Measurements from ENCODE around the gene MYO1B.

The MYO1B gene

DNA sequence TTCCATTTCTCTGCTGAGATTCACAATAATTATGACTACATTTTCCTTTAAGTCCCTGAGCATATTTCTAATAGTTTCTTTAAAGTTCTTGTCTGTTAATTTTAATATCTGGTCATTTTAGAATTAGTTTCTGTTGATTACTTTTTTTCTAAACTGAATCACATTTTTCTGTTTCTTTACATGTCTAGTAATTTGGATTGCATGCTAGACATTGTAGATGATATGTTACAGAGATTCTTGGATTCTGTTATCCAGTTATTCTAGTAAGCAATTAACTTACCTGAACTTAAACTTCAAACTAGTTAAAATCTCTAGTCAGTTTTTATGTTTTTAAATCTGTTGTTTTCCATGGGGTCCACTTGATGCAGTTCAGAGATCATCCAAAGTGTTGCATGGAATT, 214.0 kb downstream of the MYO1B start:
- TF ChIP-seq, protein P1, sequence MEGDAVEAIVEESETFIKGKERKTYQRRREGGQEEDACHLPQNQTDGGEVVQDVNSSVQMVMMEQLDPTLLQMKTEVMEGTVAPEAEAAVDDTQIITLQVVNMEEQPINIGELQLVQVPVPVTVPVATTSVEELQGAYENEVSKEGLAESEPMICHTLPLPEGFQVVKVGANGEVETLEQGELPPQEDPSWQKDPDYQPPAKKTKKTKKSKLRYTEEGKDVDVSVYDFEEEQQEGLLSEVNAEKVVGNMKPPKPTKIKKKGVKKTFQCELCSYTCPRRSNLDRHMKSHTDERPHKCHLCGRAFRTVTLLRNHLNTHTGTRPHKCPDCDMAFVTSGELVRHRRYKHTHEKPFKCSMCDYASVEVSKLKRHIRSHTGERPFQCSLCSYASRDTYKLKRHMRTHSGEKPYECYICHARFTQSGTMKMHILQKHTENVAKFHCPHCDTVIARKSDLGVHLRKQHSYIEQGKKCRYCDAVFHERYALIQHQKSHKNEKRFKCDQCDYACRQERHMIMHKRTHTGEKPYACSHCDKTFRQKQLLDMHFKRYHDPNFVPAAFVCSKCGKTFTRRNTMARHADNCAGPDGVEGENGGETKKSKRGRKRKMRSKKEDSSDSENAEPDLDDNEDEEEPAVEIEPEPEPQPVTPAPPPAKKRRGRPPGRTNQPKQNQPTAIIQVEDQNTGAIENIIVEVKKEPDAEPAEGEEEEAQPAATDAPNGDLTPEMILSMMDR (conservative IDR thresholded peaks at IDR 0.05; ENCODE audit: low read depth, low read length): no peak

GRCh38 chr2:191462370-191462769, 217.2 kb downstream of the MYO1B start:
- H3K27me3 ChIP-seq (ENCODE audit: insufficient read depth, low read depth): no peaks in the 10 kb centered on the region

More for the DNA sequence above, 214.0 kb downstream of the MYO1B start:
- H3K4me1 ChIP-seq (ENCODE audit: low read depth, poor library complexity, severe bottlenecking): no peaks in the 10 kb centered on the region
- H2AFZ ChIP-seq (ENCODE audit: low read depth): no peak overlapping the region
- no peak overlapping the region for H3K27ac ChIP-seq
- H3K4me2 ChIP-seq: no peak overlapping the region
- no peak overlapping the region for H3K4me3 ChIP-seq (IDR thresholded peaks at IDR 0.05; ENCODE audit: insufficient read depth, low read depth, low read length)
- H3K79me2 ChIP-seq (ENCODE audit: insufficient read depth, low read depth): no peaks in the 10 kb centered on the region
- H4K20me1 ChIP-seq (ENCODE audit: insufficient read depth): no peaks in the 10 kb centered on the region
- no peak overlapping the region for H3K9ac ChIP-seq
- H3K27me3 ChIP-seq (ENCODE audit: insufficient read depth, low read depth): no peaks in the 10 kb centered on the region
- H3K36me3 ChIP-seq (ENCODE audit: insufficient read depth): no peaks in the 10 kb centered on the region

DNA sequence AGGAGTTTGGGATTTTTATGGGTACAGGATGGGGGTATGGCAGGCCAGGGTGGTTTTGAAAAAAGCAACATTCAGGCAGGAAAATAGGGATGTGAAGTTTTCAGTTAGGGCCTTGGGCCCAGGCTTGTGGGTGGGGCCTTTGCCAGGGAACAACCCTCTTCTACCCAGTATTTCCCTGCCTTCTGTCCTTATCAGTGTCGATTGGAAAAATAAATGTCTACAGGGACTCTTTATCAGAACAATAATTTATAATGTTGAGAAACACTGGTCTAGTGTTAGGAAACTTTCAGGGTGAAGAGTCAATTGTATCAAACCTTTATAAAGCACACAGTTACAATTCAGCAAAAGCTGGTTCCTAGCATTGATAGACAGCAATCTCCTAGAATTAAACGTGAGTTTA, 218.6 kb downstream of the MYO1B start:
- TF ChIP-seq, protein P1 (conservative IDR thresholded peaks at IDR 0.05; ENCODE audit: low read depth, low read length): no peak
- no peaks in the 10 kb centered on the region for H3K79me2 ChIP-seq (ENCODE audit: insufficient read depth, low read depth)
- no peaks in the 10 kb centered on the region for H3K36me3 ChIP-seq (ENCODE audit: insufficient read depth)
- H3K9ac ChIP-seq: no peak overlapping the region
- no peak overlapping the region for H3K27ac ChIP-seq
- no peaks in the 10 kb centered on the region for H3K27me3 ChIP-seq (ENCODE audit: insufficient read depth, low read depth)
- H2AFZ ChIP-seq (ENCODE audit: low read depth): no peak overlapping the region
- no peaks in the 10 kb centered on the region for H3K4me1 ChIP-seq (ENCODE audit: low read depth, poor library complexity, severe bottlenecking)
- H4K20me1 ChIP-seq (ENCODE audit: insufficient read depth): no peaks in the 10 kb centered on the region
- H3K4me2 ChIP-seq: no peak overlapping the region
- H3K4me3 ChIP-seq (IDR thresholded peaks at IDR 0.05; ENCODE audit: insufficient read depth, low read depth, low read length): no peak overlapping the region

More at GRCh38 chr2:191462370-191462769, 217.2 kb downstream of the MYO1B start:
- no peak overlapping the region for H2AFZ ChIP-seq (ENCODE audit: low read depth)
- H3K27ac ChIP-seq: no peak overlapping the region
- no peak overlapping the region for H3K4me2 ChIP-seq
- TF ChIP-seq, protein P1 (conservative IDR thresholded peaks at IDR 0.05; ENCODE audit: low read depth, low read length): no peak
- no peak overlapping the region for H3K9ac ChIP-seq
- H3K4me3 ChIP-seq (IDR thresholded peaks at IDR 0.05; ENCODE audit: insufficient read depth, low read depth, low read length): no peak overlapping the region
- no peaks in the 10 kb centered on the region for H3K79me2 ChIP-seq (ENCODE audit: insufficient read depth, low read depth)
- H4K20me1 ChIP-seq (ENCODE audit: insufficient read depth): no peaks in the 10 kb centered on the region
- H3K36me3 ChIP-seq (ENCODE audit: insufficient read depth): no peaks in the 10 kb centered on the region
- no peaks in the 10 kb centered on the region for H3K4me1 ChIP-seq (ENCODE audit: low read depth, poor library complexity, severe bottlenecking)

DNA sequence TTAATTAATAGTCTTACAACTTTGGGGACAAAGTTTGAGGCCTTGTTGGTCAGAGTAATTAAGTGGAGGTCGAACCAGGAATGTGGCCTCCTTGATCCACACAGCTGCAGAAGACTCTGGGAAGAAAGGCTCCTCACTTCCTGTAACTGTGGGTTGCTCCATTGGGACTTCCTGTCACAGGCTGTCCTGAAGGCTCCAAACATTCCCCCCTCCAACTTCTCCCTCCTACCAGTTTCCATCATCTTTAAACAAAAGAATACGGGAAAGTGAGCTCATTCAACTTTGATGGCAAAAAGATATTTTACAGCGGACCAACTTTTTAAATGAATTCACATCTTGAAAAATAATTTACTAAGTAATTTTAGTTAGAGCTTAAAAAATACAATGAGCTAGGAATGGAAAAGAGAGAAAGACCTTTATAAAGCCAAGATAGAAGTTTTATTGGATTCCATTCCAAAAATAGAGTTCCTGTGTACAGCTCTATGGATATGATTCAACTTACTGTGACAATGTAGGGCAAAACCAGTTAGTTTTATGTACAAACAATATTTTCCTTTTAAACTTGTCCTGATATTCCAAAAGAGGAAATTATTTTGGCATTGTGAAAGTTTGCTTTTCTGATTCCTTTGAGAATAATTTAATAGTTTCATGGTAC, 220.7 kb downstream of the MYO1B start:
- no peaks in the 10 kb centered on the region for H3K36me3 ChIP-seq (ENCODE audit: insufficient read depth)
- H3K4me3 ChIP-seq (IDR thresholded peaks at IDR 0.05; ENCODE audit: insufficient read depth, low read depth, low read length): no peak overlapping the region
- no peak overlapping the region for H3K4me2 ChIP-seq
- no peaks in the 10 kb centered on the region for H3K4me1 ChIP-seq (ENCODE audit: low read depth, poor library complexity, severe bottlenecking)
- TF ChIP-seq, protein P1 (conservative IDR thresholded peaks at IDR 0.05; ENCODE audit: low read depth, low read length): no peak
- no peaks in the 10 kb centered on the region for H3K27me3 ChIP-seq (ENCODE audit: insufficient read depth, low read depth)
- H3K79me2 ChIP-seq (ENCODE audit: insufficient read depth, low read depth): no peaks in the 10 kb centered on the region
- no peak overlapping the region for H3K27ac ChIP-seq
- no peaks in the 10 kb centered on the region for H4K20me1 ChIP-seq (ENCODE audit: insufficient read depth)
- H3K9ac ChIP-seq: no peak overlapping the region
- no peak overlapping the region for H2AFZ ChIP-seq (ENCODE audit: low read depth)

Measured in KMS-11 (cell line).